Fibroblast of mammary gland (primary cell): ENCODE measurements around the gene ADCYAP1R1.

Experiments used
- DNase-seq: peaks from one replicate; pipeline ENCODE4 v3.0.0-alpha.2; 2010; ENCODE audit warnings: low read depth
- H3K4me3 ChIP-seq: 2 replicates; pipeline ENCODE4 v1.5.1; 2011; ENCODE audit warnings: low read depth, mild to moderate bottlenecking, low read length, moderate library complexity; ENCODE audit not compliant: control insufficient read depth
- TF ChIP-seq, protein P1 (sequence below): conservative IDR thresholded peaks from 2 replicates; pipeline ENCODE4 v1.5.1; 2011; ENCODE audit warnings: low read depth, low read length, inconsistent platforms; ENCODE audit not compliant: control insufficient read depth, insufficient read depth

Gene ADCYAP1R1

DNA sequence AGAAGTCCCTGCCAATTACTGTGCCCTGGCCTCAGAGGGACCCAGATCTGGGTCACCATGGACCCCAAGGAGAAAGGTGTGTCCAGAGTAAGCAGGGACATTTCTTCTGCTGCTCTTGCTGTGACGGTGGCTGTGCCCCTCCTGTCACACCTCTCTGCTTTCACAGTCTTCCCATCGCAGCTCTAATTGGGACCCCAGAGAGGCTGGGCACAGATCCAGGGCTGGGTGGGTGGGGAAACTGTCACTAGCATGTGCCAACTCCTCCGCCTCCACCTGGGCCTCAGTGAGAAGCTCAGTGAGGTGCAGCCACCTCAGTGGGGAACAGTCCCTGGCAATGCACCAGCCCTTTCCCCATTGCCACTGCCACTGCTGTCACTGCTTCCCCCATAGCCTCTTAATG is 37.3 kb upstream of the ADCYAP1R1 start:
- H3K4me3 ChIP-seq: no peak overlapping the region
- TF ChIP-seq, protein P1, sequence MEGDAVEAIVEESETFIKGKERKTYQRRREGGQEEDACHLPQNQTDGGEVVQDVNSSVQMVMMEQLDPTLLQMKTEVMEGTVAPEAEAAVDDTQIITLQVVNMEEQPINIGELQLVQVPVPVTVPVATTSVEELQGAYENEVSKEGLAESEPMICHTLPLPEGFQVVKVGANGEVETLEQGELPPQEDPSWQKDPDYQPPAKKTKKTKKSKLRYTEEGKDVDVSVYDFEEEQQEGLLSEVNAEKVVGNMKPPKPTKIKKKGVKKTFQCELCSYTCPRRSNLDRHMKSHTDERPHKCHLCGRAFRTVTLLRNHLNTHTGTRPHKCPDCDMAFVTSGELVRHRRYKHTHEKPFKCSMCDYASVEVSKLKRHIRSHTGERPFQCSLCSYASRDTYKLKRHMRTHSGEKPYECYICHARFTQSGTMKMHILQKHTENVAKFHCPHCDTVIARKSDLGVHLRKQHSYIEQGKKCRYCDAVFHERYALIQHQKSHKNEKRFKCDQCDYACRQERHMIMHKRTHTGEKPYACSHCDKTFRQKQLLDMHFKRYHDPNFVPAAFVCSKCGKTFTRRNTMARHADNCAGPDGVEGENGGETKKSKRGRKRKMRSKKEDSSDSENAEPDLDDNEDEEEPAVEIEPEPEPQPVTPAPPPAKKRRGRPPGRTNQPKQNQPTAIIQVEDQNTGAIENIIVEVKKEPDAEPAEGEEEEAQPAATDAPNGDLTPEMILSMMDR: no peak
- DNase-seq: no peak

DNA sequence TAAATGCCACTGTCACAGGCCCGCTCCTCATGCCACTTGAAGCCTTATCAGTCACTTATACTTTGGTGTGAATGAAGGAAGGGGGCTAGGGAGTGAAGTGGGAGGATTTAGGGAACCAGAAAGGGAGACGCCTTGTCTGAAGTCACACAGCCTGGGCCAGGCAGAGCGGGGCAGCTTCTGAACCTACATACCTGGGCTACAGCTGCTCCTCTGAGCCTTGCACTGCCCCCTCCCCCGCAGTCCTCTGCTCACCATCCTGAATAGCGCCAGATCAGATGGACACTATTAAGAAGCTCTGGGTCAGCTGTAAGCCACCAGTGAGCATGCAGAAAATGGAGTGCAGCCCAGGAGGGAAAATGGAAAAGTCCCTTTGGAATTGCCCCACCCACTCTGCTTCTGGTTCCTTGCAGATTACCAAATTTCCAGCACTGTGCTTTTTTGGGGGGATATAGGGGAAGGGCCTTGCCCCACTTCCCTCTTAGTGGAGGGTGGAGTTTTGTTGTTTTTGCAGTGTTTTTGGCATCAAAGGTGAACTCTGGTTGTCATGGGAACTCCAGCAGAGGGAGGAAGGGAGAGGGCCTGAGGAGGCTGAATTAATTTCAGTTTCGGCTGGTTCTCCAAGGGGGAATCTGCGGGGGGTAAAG is 35.0 kb upstream of the ADCYAP1R1 start:
- TF ChIP-seq, protein P1: no peak
- DNase-seq: no peak
- H3K4me3 ChIP-seq: no peak overlapping the region

DNA sequence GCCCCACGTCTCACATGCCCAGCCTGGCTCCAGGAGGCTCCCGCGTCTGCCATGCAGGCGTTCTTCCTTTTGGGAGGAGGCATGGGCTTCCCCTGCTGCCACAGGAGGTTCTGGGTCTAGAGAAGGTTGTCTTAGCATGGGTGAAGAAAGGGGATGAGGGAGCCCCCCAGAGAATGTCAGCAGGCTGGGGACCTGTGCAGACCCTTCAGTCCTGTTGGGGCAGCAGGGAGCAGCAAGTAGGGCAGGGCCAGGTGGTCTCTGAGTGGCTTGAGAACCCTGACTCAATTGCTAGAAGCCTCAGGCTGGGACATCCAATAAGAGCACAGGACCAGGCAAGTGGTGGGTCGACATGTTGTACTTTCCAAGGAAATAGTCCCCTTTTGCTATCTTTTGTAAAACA is 34.4 kb upstream of the ADCYAP1R1 start:
- TF ChIP-seq, protein P1: no peak
- no peak overlapping the region for H3K4me3 ChIP-seq
- DNase-seq: no peak

DNA sequence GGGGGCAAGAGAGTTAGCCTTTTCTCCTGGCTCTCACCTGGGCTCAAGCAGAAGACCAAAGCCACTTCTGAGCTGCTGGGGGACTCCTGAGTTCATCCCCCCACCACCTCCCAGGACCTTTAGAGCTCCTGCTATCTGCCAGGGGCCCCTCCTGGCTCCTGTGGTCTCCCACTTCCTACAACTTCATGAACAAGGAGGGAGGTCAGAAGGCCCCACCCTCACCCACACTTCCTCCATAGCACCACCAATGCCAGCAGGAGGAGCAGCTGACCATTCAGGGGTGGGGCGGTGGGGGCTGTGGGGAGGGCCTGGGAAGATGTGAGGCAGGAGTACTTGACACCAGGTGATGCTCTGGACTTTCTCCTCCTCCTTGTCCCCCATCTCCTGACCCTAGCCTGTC is 32.6 kb upstream of the ADCYAP1R1 start:
- H3K4me3 ChIP-seq: no peak overlapping the region
- no peak for DNase-seq
- TF ChIP-seq, protein P1: no peak

DNA sequence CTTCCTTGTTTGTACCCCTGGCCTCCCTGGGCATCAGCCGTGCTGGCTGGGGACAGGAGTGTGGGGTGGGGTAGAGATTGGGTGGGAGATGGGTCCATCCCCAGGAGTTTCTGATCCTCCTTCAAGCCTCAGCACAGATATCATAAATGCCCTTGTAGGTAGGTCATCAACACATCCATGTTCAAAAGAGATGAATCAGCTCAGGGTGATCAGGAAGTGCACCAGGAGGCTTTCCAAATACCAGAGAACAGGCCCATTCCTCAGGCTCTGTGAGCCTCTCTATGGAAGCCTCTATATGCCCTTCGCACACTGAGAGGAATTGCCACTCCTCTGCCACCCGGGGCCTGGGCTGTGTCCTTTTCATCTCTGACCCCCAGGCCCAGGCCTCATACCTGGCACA is 31.9 kb upstream of the ADCYAP1R1 start:
- TF ChIP-seq, protein P1: no peak
- H3K4me3 ChIP-seq: no peak overlapping the region
- no peak for DNase-seq

DNA sequence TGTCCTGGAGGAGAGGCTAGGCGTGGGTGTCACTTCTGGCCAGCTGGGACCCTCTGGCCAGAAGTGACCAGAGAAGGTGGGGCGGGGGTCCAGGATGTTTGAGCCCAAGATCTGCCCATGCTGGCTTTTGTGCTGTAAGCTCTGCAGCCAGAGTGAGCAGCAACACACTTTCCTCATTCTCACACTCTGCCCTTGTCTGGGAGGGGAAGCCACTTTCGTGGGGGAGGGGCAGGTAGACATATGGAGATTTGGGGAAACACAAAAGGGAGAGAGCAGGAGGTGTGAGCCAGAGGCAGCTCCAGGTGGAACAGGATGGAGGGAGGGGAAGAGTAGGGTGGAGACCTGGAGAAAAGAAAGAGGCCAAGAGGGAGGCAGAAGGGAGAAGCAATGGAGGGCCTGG is 31.5 kb upstream of the ADCYAP1R1 start:
- H3K4me3 ChIP-seq: no peak overlapping the region
- no peak for DNase-seq
- TF ChIP-seq, protein P1: no peak

DNA sequence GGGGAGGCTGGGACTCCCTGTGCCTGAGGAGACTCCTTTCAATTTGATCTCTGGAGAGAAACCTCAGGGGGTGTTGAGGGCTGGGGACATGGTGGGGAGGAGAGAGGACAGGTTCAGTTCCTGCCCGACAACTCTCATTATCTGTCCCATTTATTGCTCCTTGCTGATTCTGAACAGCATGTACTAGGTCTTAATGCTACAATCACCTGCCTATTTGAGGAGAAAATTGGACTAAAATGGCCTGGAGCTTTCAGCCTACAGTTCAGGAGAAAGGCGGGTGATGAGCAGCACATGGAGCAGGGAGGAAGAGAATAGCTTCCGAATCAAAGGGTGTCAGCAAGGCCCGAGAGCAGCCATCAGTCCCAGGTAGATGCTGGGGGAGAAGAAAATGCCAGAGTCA is 30.0 kb upstream of the ADCYAP1R1 start:
- TF ChIP-seq, protein P1: no peak
- no peak for DNase-seq
- H3K4me3 ChIP-seq: no peak overlapping the region
